WTC11 (cell line): ENCODE data around the gene RIBC2. TPM values are rescaled to one million over a fixed set of nuclear protein-coding genes. Genes with fewer than 3 reads are reported as not detected.

Experiments
- ATAC-seq: fragments of 200-7000 bp; cut with Tn5 transposase; 2 replicates; pipeline ENCODE4 v1.10.0; 2021; ENCODE audit warnings: mild to moderate bottlenecking, moderate library complexity
- Bru-seq: library from RNA; stranded (reverse); fragments of 400-500 nt; gene quantifications from one replicate; lab custom pipeline; 2021; lab: Mats Ljungman, UMichigan
- CTCF ChIA-PET: fragments of 300-600 bp; sonication (Branson Sonifier 250); formaldehyde crosslinking; loops from one replicate; lab custom pipeline; 2021; ENCODE audit warnings: antibody characterized with exemption; lab: Charles Lee
- POLR2A ChIA-PET: fragments of 350-600 bp; sonication (Branson Sonifier 250); formaldehyde crosslinking; loops from one replicate; lab custom pipeline; 2021; ENCODE audit warnings: antibody characterized with exemption; lab: Charles Lee
- DNase-seq: peaks from one replicate; pipeline ENCODE4 v3.0.0; 2021; ENCODE audit warnings: low spot score
- H3K27ac Mint-ChIP-seq: 2 replicates; pipeline ENCODE4 v1.8.0; 2021; ENCODE audit warnings: mixed read lengths
- H3K27me3 Mint-ChIP-seq: 2 replicates; pipeline ENCODE4 v1.8.0; 2021; ENCODE audit warnings: low read depth, mild to moderate bottlenecking, moderate library complexity, mixed read lengths
- H3K36me3 Mint-ChIP-seq: 2 replicates; pipeline ENCODE4 v1.8.0; 2021; ENCODE audit warnings: mixed read lengths
- H3K4me1 Mint-ChIP-seq: 2 replicates; pipeline ENCODE4 v1.8.0; 2022; ENCODE audit warnings: mixed read lengths
- H3K4me3 Mint-ChIP-seq: 2 replicates; pipeline ENCODE4 v1.8.0; 2021; ENCODE audit warnings: mild to moderate bottlenecking, moderate library complexity, mixed read lengths
- H3K9me3 Mint-ChIP-seq: 2 replicates; pipeline ENCODE4 v1.8.0; 2021; ENCODE audit warnings: mixed read lengths
- FOXJ3 ChIP-seq: sonication (generic); formaldehyde crosslinking; IDR thresholded peaks from 2 replicates; pipeline ENCODE4 v1.9.0; 2021; ENCODE audit warnings: missing genetic modification reagents, mild to moderate bottlenecking, borderline replicate concordance
- FOXK1 ChIP-seq: sonication (generic); formaldehyde crosslinking; IDR thresholded peaks from 2 replicates; pipeline ENCODE4 v1.8.0; 2022; ENCODE audit warnings: mild to moderate bottlenecking, moderate library complexity, missing genetic modification reagents
- FOXP4 ChIP-seq: sonication (generic); formaldehyde crosslinking; IDR thresholded peaks from 2 replicates; pipeline ENCODE4 v1.8.0; 2022; ENCODE audit warnings: mild to moderate bottlenecking, missing genetic modification reagents
- JAZF1 ChIP-seq: fragments of 250-450 bp; sonication (Bioruptor Pico); IDR thresholded peaks from 2 replicates; pipeline ENCODE4 v1.9.0; 2021; ENCODE audit warnings: moderate library complexity, mild to moderate bottlenecking, inconsistent platforms
- JUN ChIP-seq: sonication (generic); formaldehyde crosslinking; IDR thresholded peaks from 2 replicates; pipeline ENCODE4 v1.8.0; 2023; ENCODE audit warnings: mild to moderate bottlenecking, missing genetic modification reagents
- NFATC4 ChIP-seq: fragments of 250-450 bp; sonication (Bioruptor Pico); IDR thresholded peaks from 2 replicates; pipeline ENCODE4 v1.9.0; 2021; ENCODE audit warnings: mild to moderate bottlenecking
- NFYB ChIP-seq: sonication (generic); formaldehyde crosslinking; conservative IDR thresholded peaks from 2 replicates; pipeline ENCODE4 v1.8.0; 2022; ENCODE audit warnings: low read depth, missing genetic modification reagents
- NR3C1 ChIP-seq: sonication (generic); formaldehyde crosslinking; conservative IDR thresholded peaks from 2 replicates; pipeline ENCODE4 v1.8.1; 2023; ENCODE audit warnings: low read depth, mild to moderate bottlenecking, missing genetic modification reagents
- PRRX2 ChIP-seq: fragments of 250-450 bp; sonication (Bioruptor Pico); IDR thresholded peaks from 2 replicates; pipeline ENCODE4 v1.8.0; 2021; ENCODE audit warnings: mild to moderate bottlenecking
- RORB ChIP-seq: fragments of 250-450 bp; sonication (Bioruptor Pico); IDR thresholded peaks from 2 replicates; pipeline ENCODE4 v1.9.0; 2021; ENCODE audit warnings: mild to moderate bottlenecking
- SOX15 ChIP-seq: fragments of 250-450 bp; sonication (Bioruptor Pico); IDR thresholded peaks from 2 replicates; pipeline ENCODE4 v1.9.0; 2021; ENCODE audit warnings: mild to moderate bottlenecking
- ZNF121 ChIP-seq: sonication (generic); formaldehyde crosslinking; IDR thresholded peaks from 2 replicates; pipeline ENCODE4 v1.8.0; 2023; ENCODE audit warnings: missing genetic modification reagents
- ZNF138 ChIP-seq: sonication (generic); formaldehyde crosslinking; conservative IDR thresholded peaks from 2 replicates; pipeline ENCODE4 v1.8.1; 2022; ENCODE audit warnings: mild to moderate bottlenecking, moderate library complexity, missing genetic modification reagents
- ZNF396 ChIP-seq: fragments of 250-450 bp; sonication (Bioruptor Pico); IDR thresholded peaks from 2 replicates; pipeline ENCODE4 v1.8.0; 2021; ENCODE audit warnings: mild to moderate bottlenecking, moderate library complexity, borderline replicate concordance
- ZNF512 ChIP-seq: sonication (generic); formaldehyde crosslinking; IDR thresholded peaks from 2 replicates; pipeline ENCODE4 v1.8.1; 2022; ENCODE audit warnings: missing genetic modification reagents, borderline replicate concordance
- long read RNA-seq, 3 experiments: library from RNA in 1 of 3; library from capped mRNA in 1 of 3; library from polyadenylated mRNA in 1 of 3; unstranded in 2 of 3; stranded (forward) in 1 of 3; transcript quantifications; one replicate each; pipeline ENCODE4 v2.0.0, GENCODE V29; 2021
- total RNA-seq: library from RNA; stranded (reverse); gene quantifications from 3 replicates; pipeline ENCODE4 v1.2.3, GENCODE V29; 2021
- TF ChIP-seq, protein P1 (sequence below): sonication (generic); formaldehyde crosslinking; IDR thresholded peaks from 2 replicates; pipeline ENCODE4 v1.8.0; 2023; ENCODE audit warnings: missing genetic modification reagents, mild to moderate bottlenecking, borderline replicate concordance
- TF ChIP-seq, protein P2 (sequence below): sonication (generic); formaldehyde crosslinking; conservative IDR thresholded peaks from 2 replicates; pipeline ENCODE4 v1.8.1; 2022; ENCODE audit warnings: mild to moderate bottlenecking, missing genetic modification reagents
- TF ChIP-seq, protein P3 (sequence below): fragments of 250-450 bp; sonication (Bioruptor Pico); IDR thresholded peaks from 2 replicates; pipeline ENCODE4 v1.9.0; 2021; ENCODE audit warnings: mild to moderate bottlenecking
- TF ChIP-seq, protein P4 (sequence below): sonication (generic); formaldehyde crosslinking; IDR thresholded peaks from 2 replicates; pipeline ENCODE4 v1.8.1; 2022; ENCODE audit warnings: low read depth, mild to moderate bottlenecking, moderate library complexity, missing genetic modification reagents, borderline replicate concordance
- TF ChIP-seq, protein P5 (sequence below): sonication (generic); formaldehyde crosslinking; IDR thresholded peaks from 2 replicates; pipeline ENCODE4 v1.8.0; 2023; ENCODE audit warnings: missing genetic modification reagents

RIBC2 gene, protein sequence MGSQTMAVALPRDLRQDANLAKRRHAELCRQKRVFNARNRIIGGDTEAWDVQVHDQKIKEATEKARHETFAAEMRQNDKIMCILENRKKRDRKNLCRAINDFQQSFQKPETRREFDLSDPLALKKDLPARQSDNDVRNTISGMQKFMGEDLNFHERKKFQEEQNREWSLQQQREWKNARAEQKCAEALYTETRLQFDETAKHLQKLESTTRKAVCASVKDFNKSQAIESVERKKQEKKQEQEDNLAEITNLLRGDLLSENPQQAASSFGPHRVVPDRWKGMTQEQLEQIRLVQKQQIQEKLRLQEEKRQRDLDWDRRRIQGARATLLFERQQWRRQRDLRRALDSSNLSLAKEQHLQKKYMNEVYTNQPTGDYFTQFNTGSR
- 1.7 to 2.4 TPM (median 2.4 TPM) in 3 replicates for total RNA-seq
- Bru-seq, nascent RNA: percentile 43 among the genes with signal in this experiment
- long read RNA-seq, experiment 1, partial matches to known transcripts: 1 of 5 reads
- long read RNA-seq, experiment 1, other reads (novel, unspliced or antisense): 1 of 5 reads
- long read RNA-seq, experiment 2, partial matches to known transcripts: 0 of 3 reads
- long read RNA-seq, experiment 2, other reads (novel, unspliced or antisense): 1 of 3 reads
- long read RNA-seq, experiment 3, partial matches to known transcripts: 0 of 4 reads
- long read RNA-seq, experiment 3, other reads (novel, unspliced or antisense): 0 of 4 reads

- ChIA-PET CTCF (interaction anchor here (0.6 to 2.2 kb wide), 4 partner anchors 9 to 1393 kb away, joined by 3 to 7 read pairs (median 4); no protein-coding TSS in a partner anchor), POLR2A (interaction anchor here (0.9 kb wide), 1 partner anchor 49 kb away, joined by 3 read pairs; no protein-coding TSS in a partner anchor)
- H3K4me3 Mint-ChIP-seq: peak within 1 kb of the TSS; percentile 65
- H3K9me3 Mint-ChIP-seq: peaks cover 4% of the 10 kb centered on the region
- H3K27me3 Mint-ChIP-seq: peaks cover 47% of the 10 kb centered on the region
- H3K27ac Mint-ChIP-seq: no peak within 1 kb of the TSS
- H3K4me1 Mint-ChIP-seq: peaks cover 4% of the 10 kb centered on the region
- DNase-seq (peak; percentile 88), ATAC-seq (peak; percentile 94)
- peaks cover 3% of the 10 kb centered on the region for H3K36me3 Mint-ChIP-seq
- TF ChIP-seq, protein P1, sequence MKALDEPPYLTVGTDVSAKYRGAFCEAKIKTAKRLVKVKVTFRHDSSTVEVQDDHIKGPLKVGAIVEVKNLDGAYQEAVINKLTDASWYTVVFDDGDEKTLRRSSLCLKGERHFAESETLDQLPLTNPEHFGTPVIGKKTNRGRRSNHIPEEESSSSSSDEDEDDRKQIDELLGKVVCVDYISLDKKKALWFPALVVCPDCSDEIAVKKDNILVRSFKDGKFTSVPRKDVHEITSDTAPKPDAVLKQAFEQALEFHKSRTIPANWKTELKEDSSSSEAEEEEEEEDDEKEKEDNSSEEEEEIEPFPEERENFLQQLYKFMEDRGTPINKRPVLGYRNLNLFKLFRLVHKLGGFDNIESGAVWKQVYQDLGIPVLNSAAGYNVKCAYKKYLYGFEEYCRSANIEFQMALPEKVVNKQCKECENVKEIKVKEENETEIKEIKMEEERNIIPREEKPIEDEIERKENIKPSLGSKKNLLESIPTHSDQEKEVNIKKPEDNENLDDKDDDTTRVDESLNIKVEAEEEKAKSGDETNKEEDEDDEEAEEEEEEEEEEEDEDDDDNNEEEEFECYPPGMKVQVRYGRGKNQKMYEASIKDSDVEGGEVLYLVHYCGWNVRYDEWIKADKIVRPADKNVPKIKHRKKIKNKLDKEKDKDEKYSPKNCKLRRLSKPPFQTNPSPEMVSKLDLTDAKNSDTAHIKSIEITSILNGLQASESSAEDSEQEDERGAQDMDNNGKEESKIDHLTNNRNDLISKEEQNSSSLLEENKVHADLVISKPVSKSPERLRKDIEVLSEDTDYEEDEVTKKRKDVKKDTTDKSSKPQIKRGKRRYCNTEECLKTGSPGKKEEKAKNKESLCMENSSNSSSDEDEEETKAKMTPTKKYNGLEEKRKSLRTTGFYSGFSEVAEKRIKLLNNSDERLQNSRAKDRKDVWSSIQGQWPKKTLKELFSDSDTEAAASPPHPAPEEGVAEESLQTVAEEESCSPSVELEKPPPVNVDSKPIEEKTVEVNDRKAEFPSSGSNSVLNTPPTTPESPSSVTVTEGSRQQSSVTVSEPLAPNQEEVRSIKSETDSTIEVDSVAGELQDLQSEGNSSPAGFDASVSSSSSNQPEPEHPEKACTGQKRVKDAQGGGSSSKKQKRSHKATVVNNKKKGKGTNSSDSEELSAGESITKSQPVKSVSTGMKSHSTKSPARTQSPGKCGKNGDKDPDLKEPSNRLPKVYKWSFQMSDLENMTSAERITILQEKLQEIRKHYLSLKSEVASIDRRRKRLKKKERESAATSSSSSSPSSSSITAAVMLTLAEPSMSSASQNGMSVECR: peak; percentile 98
- peak; percentile 86; the same call in 1 of the 2 replicates for TF ChIP-seq ZNF138 (CRISPR knock-in tag)
- TF ChIP-seq RORB (CRISPR knock-in tag): no peak
- peak; percentile 89; the same call in 1 of the 2 replicates for TF ChIP-seq NR3C1
- TF ChIP-seq, protein P2, sequence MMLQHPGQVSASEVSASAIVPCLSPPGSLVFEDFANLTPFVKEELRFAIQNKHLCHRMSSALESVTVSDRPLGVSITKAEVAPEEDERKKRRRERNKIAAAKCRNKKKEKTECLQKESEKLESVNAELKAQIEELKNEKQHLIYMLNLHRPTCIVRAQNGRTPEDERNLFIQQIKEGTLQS: peak; percentile 76; the same call in 1 of the 2 replicates
- TF ChIP-seq NFYB (CRISPR knock-in tag): peak; percentile 52
- TF ChIP-seq ZNF396: no peak
- TF ChIP-seq, protein P3, sequence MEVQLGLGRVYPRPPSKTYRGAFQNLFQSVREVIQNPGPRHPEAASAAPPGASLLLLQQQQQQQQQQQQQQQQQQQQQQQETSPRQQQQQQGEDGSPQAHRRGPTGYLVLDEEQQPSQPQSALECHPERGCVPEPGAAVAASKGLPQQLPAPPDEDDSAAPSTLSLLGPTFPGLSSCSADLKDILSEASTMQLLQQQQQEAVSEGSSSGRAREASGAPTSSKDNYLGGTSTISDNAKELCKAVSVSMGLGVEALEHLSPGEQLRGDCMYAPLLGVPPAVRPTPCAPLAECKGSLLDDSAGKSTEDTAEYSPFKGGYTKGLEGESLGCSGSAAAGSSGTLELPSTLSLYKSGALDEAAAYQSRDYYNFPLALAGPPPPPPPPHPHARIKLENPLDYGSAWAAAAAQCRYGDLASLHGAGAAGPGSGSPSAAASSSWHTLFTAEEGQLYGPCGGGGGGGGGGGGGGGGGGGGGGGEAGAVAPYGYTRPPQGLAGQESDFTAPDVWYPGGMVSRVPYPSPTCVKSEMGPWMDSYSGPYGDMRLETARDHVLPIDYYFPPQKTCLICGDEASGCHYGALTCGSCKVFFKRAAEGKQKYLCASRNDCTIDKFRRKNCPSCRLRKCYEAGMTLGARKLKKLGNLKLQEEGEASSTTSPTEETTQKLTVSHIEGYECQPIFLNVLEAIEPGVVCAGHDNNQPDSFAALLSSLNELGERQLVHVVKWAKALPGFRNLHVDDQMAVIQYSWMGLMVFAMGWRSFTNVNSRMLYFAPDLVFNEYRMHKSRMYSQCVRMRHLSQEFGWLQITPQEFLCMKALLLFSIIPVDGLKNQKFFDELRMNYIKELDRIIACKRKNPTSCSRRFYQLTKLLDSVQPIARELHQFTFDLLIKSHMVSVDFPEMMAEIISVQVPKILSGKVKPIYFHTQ: no peak
- TF ChIP-seq JUN (CRISPR knock-in tag): peak; percentile 88
- no peak for TF ChIP-seq NFATC4 (CRISPR knock-in tag)
- no peak for TF ChIP-seq ZNF512 (CRISPR knock-in tag)
- TF ChIP-seq, protein P4, sequence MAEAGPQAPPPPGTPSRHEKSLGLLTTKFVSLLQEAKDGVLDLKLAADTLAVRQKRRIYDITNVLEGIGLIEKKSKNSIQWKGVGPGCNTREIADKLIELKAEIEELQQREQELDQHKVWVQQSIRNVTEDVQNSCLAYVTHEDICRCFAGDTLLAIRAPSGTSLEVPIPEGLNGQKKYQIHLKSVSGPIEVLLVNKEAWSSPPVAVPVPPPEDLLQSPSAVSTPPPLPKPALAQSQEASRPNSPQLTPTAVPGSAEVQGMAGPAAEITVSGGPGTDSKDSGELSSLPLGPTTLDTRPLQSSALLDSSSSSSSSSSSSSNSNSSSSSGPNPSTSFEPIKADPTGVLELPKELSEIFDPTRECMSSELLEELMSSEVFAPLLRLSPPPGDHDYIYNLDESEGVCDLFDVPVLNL (CRISPR knock-in tag): peak; percentile 95
- TF ChIP-seq FOXK1 (CRISPR knock-in tag): peak; percentile 98
- no peak for TF ChIP-seq JAZF1 (CRISPR knock-in tag)
- peak; percentile 93 for TF ChIP-seq FOXP4 (CRISPR knock-in tag)
- TF ChIP-seq PRRX2 (CRISPR knock-in tag): no peak
- TF ChIP-seq SOX15 (CRISPR knock-in tag): no peak
- TF ChIP-seq, protein P5, sequence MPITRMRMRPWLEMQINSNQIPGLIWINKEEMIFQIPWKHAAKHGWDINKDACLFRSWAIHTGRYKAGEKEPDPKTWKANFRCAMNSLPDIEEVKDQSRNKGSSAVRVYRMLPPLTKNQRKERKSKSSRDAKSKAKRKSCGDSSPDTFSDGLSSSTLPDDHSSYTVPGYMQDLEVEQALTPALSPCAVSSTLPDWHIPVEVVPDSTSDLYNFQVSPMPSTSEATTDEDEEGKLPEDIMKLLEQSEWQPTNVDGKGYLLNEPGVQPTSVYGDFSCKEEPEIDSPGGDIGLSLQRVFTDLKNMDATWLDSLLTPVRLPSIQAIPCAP (CRISPR knock-in tag): peak; percentile 91
- no peak for TF ChIP-seq ZNF121 (CRISPR knock-in tag)
- TF ChIP-seq FOXJ3 (CRISPR knock-in tag): peak; percentile 84; the same call in 1 of the 2 replicates
Observed at GRCh38 chr22:45413368-45414211, at the start of gene RIBC2, which contains the start of gene SMC1B. Gene RIBC2 (plus strand): TSS chr22:45413693. CDS start chr22:45413887, 194 bp downstream. Gene SMC1B (minus strand): TSS chr22:45413599. CDS start chr22:45413567, 32 bp downstream.
